GM12878 (cell line): Measurements from ENCODE around the gene PLAAT5. TPM values are rescaled to one million over a fixed set of nuclear protein-coding genes. Genes with fewer than 3 reads are reported as not detected.

Experiments
- ATAC-seq: fragments of 200-7000 bp; cut with Tn5 transposase; 3 replicates; pipeline ENCODE4 v1.9.1; 2020; ENCODE audit warnings: mild to moderate bottlenecking, moderate library complexity
- BruUV-seq: library from RNA; stranded (reverse); fragments of 400-500 nt; replicated peaks from 2 replicates; lab custom pipeline; 2021; lab: Mats Ljungman, UMichigan
- CTCF ChIA-PET: fragments of 300-600 bp; sonication (Branson Sonifier 250); formaldehyde crosslinking; extraction: SDS; loops from one replicate; lab custom pipeline; 2021; ENCODE audit warnings: inconsistent platforms; lab: Yijun Ruan, JAX
- POLR2A ChIA-PET: fragments of 350-600 bp; formaldehyde crosslinking; extraction: SDS; loops from one replicate; lab custom pipeline; 2021; ENCODE audit warnings: inconsistent platforms; lab: Charles Lee
- RAD21 ChIA-PET: fragments of 300-600 bp; sonication (Branson Sonifier 250); formaldehyde crosslinking; loops from one replicate; lab custom pipeline; 2023; ENCODE audit warnings: antibody characterized with exemption; ENCODE audit not compliant: unreplicated experiment; lab: Charles Lee
- SMC1A ChIA-PET: fragments of 300-600 bp; sonication (Branson Sonifier 250); formaldehyde crosslinking; loops from one replicate; lab custom pipeline; 2023; ENCODE audit not compliant: unreplicated experiment, uncharacterized antibody; lab: Charles Lee
- DNase-seq: peaks from one replicate; pipeline ENCODE4 v3.0.0-alpha.2; 2011; ENCODE audit warnings: low read depth, low spot score
- FAIRE-seq: peaks from 3 replicates; lab custom pipeline; 2011; peaks lifted over from hg19 to GRCh38; lab: Jason Lieb, UNC
- H2AFZ ChIP-seq: 2 replicates; pipeline ENCODE4 v1.6.0; 2011; ENCODE audit warnings: low read depth, low read length, control low read depth; ENCODE audit not compliant: control insufficient read depth
- H3K27ac ChIP-seq: 2 replicates; pipeline ENCODE4 v1.5.1; 2011; ENCODE audit warnings: control low read depth; ENCODE audit not compliant: control insufficient read depth, insufficient read depth
- H3K27me3 ChIP-seq, 2 experiments: replicated peaks in 1 of 2; 2 replicates each; pipeline versions ENCODE4 v1.6.0 to v1.6.1; 2011; ENCODE audit warnings: low read length in 1 of 2; ENCODE audit not compliant: control insufficient read depth in 2 of 2, insufficient read depth in 2 of 2
- H3K36me3 ChIP-seq, 2 experiments: 2 replicates each; pipeline ENCODE4 v1.5.1; 2011; ENCODE audit warnings: low read length in 1 of 2; ENCODE audit not compliant: control insufficient read depth in 2 of 2, insufficient read depth in 2 of 2
- H3K4me1 ChIP-seq: 2 replicates; pipeline ENCODE4 v1.6.1; 2011; ENCODE audit warnings: mild to moderate bottlenecking, low read length, moderate library complexity, mixed read lengths; ENCODE audit not compliant: control insufficient read depth, insufficient read depth
- H3K4me2 ChIP-seq: 2 replicates; pipeline ENCODE4 v1.6.0; 2011; ENCODE audit warnings: control low read depth; ENCODE audit not compliant: control insufficient read depth, insufficient read depth
- H3K4me3 ChIP-seq: fragments of 200-600 bp; sonication (generic); 2 replicates; pipeline ENCODE4 v1.5.1; 2016
- H3K79me2 ChIP-seq: 2 replicates; pipeline ENCODE4 v1.6.0; 2011; ENCODE audit warnings: low read length; ENCODE audit not compliant: control insufficient read depth, insufficient read depth
- H3K9ac ChIP-seq: 2 replicates; pipeline ENCODE4 v1.8.0; 2011; ENCODE audit warnings: low read length, control low read depth, mixed read lengths; ENCODE audit not compliant: control insufficient read depth, insufficient read depth
- H3K9me3 ChIP-seq: replicated peaks from 3 replicates; pipeline ENCODE4 v1.5.1; 2011; ENCODE audit warnings: mild to moderate bottlenecking, low read length; ENCODE audit not compliant: control insufficient read depth, insufficient read depth
- H4K20me1 ChIP-seq: 2 replicates; pipeline ENCODE4 v1.6.0; 2011; ENCODE audit not compliant: control insufficient read depth, insufficient read depth
- EP300 ChIP-seq, 2 experiments: fragments of 150-350 bp in 1 of 2; IDR thresholded peaks; 2 replicates each; pipeline ENCODE4 v1.6.1; 2011 to 2012; ENCODE audit warnings: low read depth in 2 of 2, low read length in 2 of 2, borderline replicate concordance in 1 of 2, improper control_type of control experiment in 1 of 2, inconsistent platforms in 1 of 2; ENCODE audit not compliant: control insufficient read depth in 1 of 2
- GATAD2B ChIP-seq: fragments of 450-650 bp; conservative IDR thresholded peaks from 2 replicates; pipeline ENCODE4 v1.6.1; 2017; ENCODE audit warnings: low read depth, mild to moderate bottlenecking, moderate library complexity
- MTA2 ChIP-seq: fragments of 450-650 bp; IDR thresholded peaks from 2 replicates; pipeline ENCODE4 v1.6.1; 2016; ENCODE audit warnings: low read depth, mild to moderate bottlenecking, moderate library complexity
- RUNX3 ChIP-seq: IDR thresholded peaks from 2 replicates; pipeline ENCODE4 v1.6.1; 2012; ENCODE audit warnings: low read length, inconsistent platforms
- SIX5 ChIP-seq: IDR thresholded peaks from 2 replicates; pipeline ENCODE4 v1.6.1; 2011; ENCODE audit warnings: mild to moderate bottlenecking, low read depth, low read length, moderate library complexity; ENCODE audit not compliant: severe bottlenecking
- WRNIP1 ChIP-seq: IDR thresholded peaks from 2 replicates; pipeline ENCODE4 v1.6.1; 2011; ENCODE audit warnings: low read depth, low read length, improper control_type of control experiment, borderline replicate concordance
- WGBS: methylation state at CpG from one replicate; pipeline ENCODE4 v1.1.6; 2016; ENCODE audit warnings: low lambda C conversion rate; ENCODE audit not compliant: insufficient replicate concordance, insufficient coverage; ENCODE audit errors: missing lambda C conversion rate; 5-methylcytosine and 5-hydroxymethylcytosine counted together
- in situ Hi-C: fragments of 300-500 bp; cut with MboI; formaldehyde crosslinking; loops from 9 replicates; pipeline ENCODE4 v1.14.3; 2018; ENCODE audit warnings: mixed read lengths
- intact Hi-C: fragments of 100-400 bp; cut with micrococcal nuclease; formaldehyde crosslinking; loops from one replicate; pipeline ENCODE4 v1.14.2; 2022; ENCODE audit not compliant: unreplicated experiment
- polyA plus RNA-seq, 11 experiments: library from polyadenylated mRNA; depleted of rRNA in 4 of 11; unstranded in 6 of 11; stranded (reverse) in 5 of 11; fragments of >200 nt; fragmentation: Nextera tagmentation in 4 of 11; fragmentation: Illumina TruSeq in 1 of 11; extraction: Ambion mirVana in 4 of 11; extraction: Trizol in 1 of 11; gene quantifications; 1 replicate in 1 of 11; 2 replicates in 10 of 11; pipeline versions ENCODE4 v1.2.1 to v1.2.3, GENCODE V29; 2011 to 2016; ENCODE audit warnings: inconsistent platforms in 2 of 11, missing spikeins in 2 of 11, low read depth in 1 of 11
- total RNA-seq, 4 experiments: library from RNA; depleted of rRNA in 3 of 4; stranded (reverse); fragments of >200 nt in 3 of 4; fragmentation: Illumina TruSeq in 1 of 4; extraction: Trizol in 1 of 4; gene quantifications; 2 replicates each; pipeline versions ENCODE4 v1.2.1 to v1.2.3, GENCODE V29; 2013 to 2021
- TF ChIP-seq, protein P1 (sequence below): fragments of 450-650 bp; IDR thresholded peaks from 2 replicates; pipeline ENCODE4 v1.6.1; 2017; ENCODE audit warnings: antibody characterized with exemption, mild to moderate bottlenecking, moderate library complexity
- TF ChIP-seq, protein P2 (sequence below): IDR thresholded peaks from 2 replicates; pipeline ENCODE4 v1.6.1; 2012; ENCODE audit warnings: low read length, inconsistent platforms
- TF ChIP-seq, protein P3 (sequence below): IDR thresholded peaks from 2 replicates; pipeline ENCODE4 v1.6.1; 2011; ENCODE audit warnings: borderline replicate concordance, low read depth, mild to moderate bottlenecking, moderate library complexity, mixed read lengths, low read length; ENCODE audit not compliant: insufficient read depth; ENCODE audit errors: extremely low read length

The PLAAT5 gene
- total and polyA plus RNA-seq, 10 of the 15 experiments (the other 5 are each of a cell fraction or from before 2014, with no cell fraction given), result not detected

DNA sequence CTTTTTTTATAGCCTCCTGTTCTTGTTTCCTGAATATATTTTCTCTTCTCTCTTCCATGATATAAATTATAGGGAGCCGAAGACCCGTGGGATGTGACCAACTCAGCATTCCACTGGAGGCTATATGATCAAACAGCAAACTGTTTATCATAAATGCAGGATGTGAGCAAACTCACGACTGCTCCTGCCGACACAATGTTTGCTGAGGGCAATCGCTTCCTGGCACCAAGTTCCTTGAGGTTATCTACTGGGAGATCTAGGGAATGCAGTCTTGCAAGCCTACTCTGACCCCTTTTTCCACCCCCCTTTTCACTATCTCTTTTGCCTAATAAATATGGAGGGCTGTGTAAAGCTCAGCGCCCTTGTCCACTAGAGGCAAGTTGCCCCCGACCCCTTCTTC, 32.2 kb upstream of the PLAAT5 start (continued):
- TF ChIP-seq, protein P1, sequence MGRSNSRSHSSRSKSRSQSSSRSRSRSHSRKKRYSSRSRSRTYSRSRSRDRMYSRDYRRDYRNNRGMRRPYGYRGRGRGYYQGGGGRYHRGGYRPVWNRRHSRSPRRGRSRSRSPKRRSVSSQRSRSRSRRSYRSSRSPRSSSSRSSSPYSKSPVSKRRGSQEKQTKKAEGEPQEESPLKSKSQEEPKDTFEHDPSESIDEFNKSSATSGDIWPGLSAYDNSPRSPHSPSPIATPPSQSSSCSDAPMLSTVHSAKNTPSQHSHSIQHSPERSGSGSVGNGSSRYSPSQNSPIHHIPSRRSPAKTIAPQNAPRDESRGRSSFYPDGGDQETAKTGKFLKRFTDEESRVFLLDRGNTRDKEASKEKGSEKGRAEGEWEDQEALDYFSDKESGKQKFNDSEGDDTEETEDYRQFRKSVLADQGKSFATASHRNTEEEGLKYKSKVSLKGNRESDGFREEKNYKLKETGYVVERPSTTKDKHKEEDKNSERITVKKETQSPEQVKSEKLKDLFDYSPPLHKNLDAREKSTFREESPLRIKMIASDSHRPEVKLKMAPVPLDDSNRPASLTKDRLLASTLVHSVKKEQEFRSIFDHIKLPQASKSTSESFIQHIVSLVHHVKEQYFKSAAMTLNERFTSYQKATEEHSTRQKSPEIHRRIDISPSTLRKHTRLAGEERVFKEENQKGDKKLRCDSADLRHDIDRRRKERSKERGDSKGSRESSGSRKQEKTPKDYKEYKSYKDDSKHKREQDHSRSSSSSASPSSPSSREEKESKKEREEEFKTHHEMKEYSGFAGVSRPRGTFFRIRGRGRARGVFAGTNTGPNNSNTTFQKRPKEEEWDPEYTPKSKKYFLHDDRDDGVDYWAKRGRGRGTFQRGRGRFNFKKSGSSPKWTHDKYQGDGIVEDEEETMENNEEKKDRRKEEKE, result no peak
- no peak for TF ChIP-seq EP300 (IDR thresholded peaks at IDR 0.05; ENCODE audit: borderline replicate concordance in 1 of 2, control insufficient read depth in 1 of 2, low read depth in 2 of 2, low read length in 2 of 2)
- TF ChIP-seq MTA2, result no peak

DNA sequence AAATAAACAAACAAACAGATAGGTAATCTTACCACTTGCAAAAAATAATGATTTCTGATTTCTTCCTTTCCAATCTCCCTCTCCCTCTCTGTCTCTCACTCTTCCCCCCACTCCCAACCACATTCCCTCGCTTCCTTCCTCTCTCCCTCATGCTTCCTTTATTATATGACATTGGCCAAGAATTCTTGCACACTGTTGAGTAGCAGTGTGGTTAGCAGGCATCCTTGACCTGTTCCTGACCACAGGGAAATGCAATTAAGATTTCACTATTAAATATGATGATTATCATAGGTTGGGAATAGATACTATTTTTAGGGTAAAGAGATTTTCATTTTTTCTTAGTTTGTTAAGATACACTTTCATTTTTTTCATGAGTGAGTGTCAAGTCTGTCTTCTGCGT, 30.9 kb upstream of the PLAAT5 start:
- DNase-seq, result no peak
- H3K4me2 ChIP-seq, result no peak overlapping the region
- H3K27me3 ChIP-seq, result no peaks in the 10 kb centered on the region
- RAD21 ChIA-PET, result no interaction called here
- H3K79me2 ChIP-seq, result no peaks in the 10 kb centered on the region
- H2AFZ ChIP-seq, result no peak overlapping the region
- CTCF ChIA-PET, result interaction anchor here (0.9 kb wide), 1 partner anchor 42 kb away, joined by 5 read pairs; no protein-coding TSS in a partner anchor
- H3K36me3 ChIP-seq, result no peaks in the 10 kb centered on the region
- 38% methylated on average over 2 of the region's 2 CpGs for WGBS
- SMC1A ChIA-PET, result interaction anchor here (0.9 to 1.1 kb wide), 2 partner anchors 43 to 216 kb away, joined by 3 read pairs; no protein-coding TSS in a partner anchor
- H3K9me3 ChIP-seq, result peaks cover 2% of the 10 kb centered on the region; the same call in 2 of the 3 replicates
- POLR2A ChIA-PET, result interaction anchor here (1.2 kb wide), 1 partner anchor 16 kb away, joined by 3 read pairs; the partner anchor contains the start of gene LGALS12
- TF ChIP-seq GATAD2B, result no peak
- TF ChIP-seq, protein P2, sequence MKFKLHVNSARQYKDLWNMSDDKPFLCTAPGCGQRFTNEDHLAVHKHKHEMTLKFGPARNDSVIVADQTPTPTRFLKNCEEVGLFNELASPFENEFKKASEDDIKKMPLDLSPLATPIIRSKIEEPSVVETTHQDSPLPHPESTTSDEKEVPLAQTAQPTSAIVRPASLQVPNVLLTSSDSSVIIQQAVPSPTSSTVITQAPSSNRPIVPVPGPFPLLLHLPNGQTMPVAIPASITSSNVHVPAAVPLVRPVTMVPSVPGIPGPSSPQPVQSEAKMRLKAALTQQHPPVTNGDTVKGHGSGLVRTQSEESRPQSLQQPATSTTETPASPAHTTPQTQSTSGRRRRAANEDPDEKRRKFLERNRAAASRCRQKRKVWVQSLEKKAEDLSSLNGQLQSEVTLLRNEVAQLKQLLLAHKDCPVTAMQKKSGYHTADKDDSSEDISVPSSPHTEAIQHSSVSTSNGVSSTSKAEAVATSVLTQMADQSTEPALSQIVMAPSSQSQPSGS, result no peak
- no peak for TF ChIP-seq SIX5
- no peak for TF ChIP-seq RUNX3
- TF ChIP-seq, protein P3, sequence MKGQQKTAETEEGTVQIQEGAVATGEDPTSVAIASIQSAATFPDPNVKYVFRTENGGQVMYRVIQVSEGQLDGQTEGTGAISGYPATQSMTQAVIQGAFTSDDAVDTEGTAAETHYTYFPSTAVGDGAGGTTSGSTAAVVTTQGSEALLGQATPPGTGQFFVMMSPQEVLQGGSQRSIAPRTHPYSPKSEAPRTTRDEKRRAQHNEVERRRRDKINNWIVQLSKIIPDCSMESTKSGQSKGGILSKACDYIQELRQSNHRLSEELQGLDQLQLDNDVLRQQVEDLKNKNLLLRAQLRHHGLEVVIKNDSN, result no peak
- no peak for TF ChIP-seq WRNIP1
- TF ChIP-seq, all 136 proteins: peak for 0
- FAIRE-seq (no peak), ATAC-seq (no peak)
- intact Hi-C loops (no loop called here), in situ Hi-C loops (no loop called here)
- H3K27ac ChIP-seq, result no peak overlapping the region
- no peak overlapping the region for H3K4me3 ChIP-seq
- BruUV-seq, result no TSS peak
- no peak overlapping the region for H3K9ac ChIP-seq
- no peaks in the 10 kb centered on the region for H3K4me1 ChIP-seq
- no peaks in the 10 kb centered on the region for H4K20me1 ChIP-seq
